ENCODE measurements around the gene DPP6.

DNA sequence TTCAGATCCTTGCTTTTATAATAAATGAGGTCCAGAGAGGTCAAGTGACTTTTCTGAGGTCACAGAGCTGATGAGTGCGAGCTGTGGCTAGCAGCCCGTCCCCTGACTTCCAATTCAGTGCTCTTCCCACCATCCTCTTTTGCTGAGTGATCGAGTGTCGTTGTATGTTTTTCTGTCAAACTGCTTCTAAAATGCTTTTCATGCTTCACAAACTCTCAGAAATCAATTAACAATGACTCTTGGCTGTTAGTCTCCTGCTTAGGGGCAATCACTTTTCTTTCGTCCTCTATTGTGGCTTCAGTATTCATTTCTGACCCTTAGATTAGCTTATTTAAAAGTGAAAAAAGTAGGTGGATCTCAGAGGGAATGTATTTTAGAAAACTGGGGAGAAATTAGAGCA lies 423.7 kb downstream of the DPP6 start:
- TF ChIP-seq SNAPC5 (CRISPR knock-in tag; IDR thresholded peaks at IDR 0.05) (no peak), POLR2A (conservative IDR thresholded peaks at IDR 0.05) (no peak), ZNF146 (CRISPR knock-in tag; IDR thresholded peaks at IDR 0.05; ENCODE audit: unreplicated experiment) (no peak), SMARCC2 (IDR thresholded peaks at IDR 0.05; ENCODE audit: low read depth) (no peak), EZH2 (IDR thresholded peaks at IDR 0.05; ENCODE audit: borderline replicate concordance, low read depth, low read length) (no peak), MED1 (CRISPR knock-in tag; IDR thresholded peaks at IDR 0.05; ENCODE audit: borderline replicate concordance) (no peak), GATAD2B (IDR thresholded peaks at IDR 0.05; ENCODE audit: borderline replicate concordance) (no peak), ARHGAP35 (IDR thresholded peaks at IDR 0.05; ENCODE audit: partially characterized antibody) (no peak), TCF7L2 (IDR thresholded peaks at IDR 0.05; ENCODE audit: low read depth, low read length) (no peak)
- TF ChIP-seq, protein P1, sequence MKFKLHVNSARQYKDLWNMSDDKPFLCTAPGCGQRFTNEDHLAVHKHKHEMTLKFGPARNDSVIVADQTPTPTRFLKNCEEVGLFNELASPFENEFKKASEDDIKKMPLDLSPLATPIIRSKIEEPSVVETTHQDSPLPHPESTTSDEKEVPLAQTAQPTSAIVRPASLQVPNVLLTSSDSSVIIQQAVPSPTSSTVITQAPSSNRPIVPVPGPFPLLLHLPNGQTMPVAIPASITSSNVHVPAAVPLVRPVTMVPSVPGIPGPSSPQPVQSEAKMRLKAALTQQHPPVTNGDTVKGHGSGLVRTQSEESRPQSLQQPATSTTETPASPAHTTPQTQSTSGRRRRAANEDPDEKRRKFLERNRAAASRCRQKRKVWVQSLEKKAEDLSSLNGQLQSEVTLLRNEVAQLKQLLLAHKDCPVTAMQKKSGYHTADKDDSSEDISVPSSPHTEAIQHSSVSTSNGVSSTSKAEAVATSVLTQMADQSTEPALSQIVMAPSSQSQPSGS (CRISPR knock-in tag; IDR thresholded peaks at IDR 0.05), result no peak
